GM12878 (cell line): ENCODE results near the gene GALT. TPM values are rescaled to one million over a fixed set of nuclear protein-coding genes. Genes with fewer than 3 reads are reported as not detected.

Source experiments
- ATAC-seq: fragments of 200-7000 bp; cut with Tn5 transposase; 3 replicates; pipeline ENCODE4 v1.9.1; 2020; ENCODE audit warnings: mild to moderate bottlenecking, moderate library complexity
- BruUV-seq: library from RNA; stranded (reverse); fragments of 400-500 nt; replicated peaks from 2 replicates; lab custom pipeline; 2021; lab: Mats Ljungman, UMichigan
- CTCF ChIA-PET: fragments of 300-600 bp; sonication (Branson Sonifier 250); formaldehyde crosslinking; extraction: SDS; loops from one replicate; lab custom pipeline; 2021; ENCODE audit warnings: inconsistent platforms; lab: Yijun Ruan, JAX
- POLR2A ChIA-PET: fragments of 350-600 bp; formaldehyde crosslinking; extraction: SDS; loops from one replicate; lab custom pipeline; 2021; ENCODE audit warnings: inconsistent platforms; lab: Charles Lee
- RAD21 ChIA-PET: fragments of 300-600 bp; sonication (Branson Sonifier 250); formaldehyde crosslinking; loops from one replicate; lab custom pipeline; 2023; ENCODE audit warnings: antibody characterized with exemption; ENCODE audit not compliant: unreplicated experiment; lab: Charles Lee
- SMC1A ChIA-PET: fragments of 300-600 bp; sonication (Branson Sonifier 250); formaldehyde crosslinking; loops from one replicate; lab custom pipeline; 2023; ENCODE audit not compliant: unreplicated experiment, uncharacterized antibody; lab: Charles Lee
- DNase-seq: peaks from one replicate; pipeline ENCODE4 v3.0.0-alpha.2; 2011; ENCODE audit warnings: low read depth, low spot score
- FAIRE-seq: peaks from 3 replicates; lab custom pipeline; 2011; peaks lifted over from hg19 to GRCh38; lab: Jason Lieb, UNC
- H2AFZ ChIP-seq: 2 replicates; pipeline ENCODE4 v1.6.0; 2011; ENCODE audit warnings: low read depth, low read length, control low read depth; ENCODE audit not compliant: control insufficient read depth
- H3K27ac ChIP-seq: 2 replicates; pipeline ENCODE4 v1.5.1; 2011; ENCODE audit warnings: control low read depth; ENCODE audit not compliant: control insufficient read depth, insufficient read depth
- H3K27me3 ChIP-seq, 2 experiments: replicated peaks in 1 of 2; 2 replicates each; pipeline versions ENCODE4 v1.6.0 to v1.6.1; 2011; ENCODE audit warnings: low read length in 1 of 2; ENCODE audit not compliant: control insufficient read depth in 2 of 2, insufficient read depth in 2 of 2
- H3K36me3 ChIP-seq, 2 experiments: 2 replicates each; pipeline ENCODE4 v1.5.1; 2011; ENCODE audit warnings: low read length in 1 of 2; ENCODE audit not compliant: control insufficient read depth in 2 of 2, insufficient read depth in 2 of 2
- H3K4me1 ChIP-seq: 2 replicates; pipeline ENCODE4 v1.6.1; 2011; ENCODE audit warnings: mild to moderate bottlenecking, low read length, moderate library complexity, mixed read lengths; ENCODE audit not compliant: control insufficient read depth, insufficient read depth
- H3K4me2 ChIP-seq: 2 replicates; pipeline ENCODE4 v1.6.0; 2011; ENCODE audit warnings: control low read depth; ENCODE audit not compliant: control insufficient read depth, insufficient read depth
- H3K4me3 ChIP-seq: fragments of 200-600 bp; sonication (generic); 2 replicates; pipeline ENCODE4 v1.5.1; 2016
- H3K79me2 ChIP-seq: 2 replicates; pipeline ENCODE4 v1.6.0; 2011; ENCODE audit warnings: low read length; ENCODE audit not compliant: control insufficient read depth, insufficient read depth
- H3K9ac ChIP-seq: 2 replicates; pipeline ENCODE4 v1.8.0; 2011; ENCODE audit warnings: low read length, control low read depth, mixed read lengths; ENCODE audit not compliant: control insufficient read depth, insufficient read depth
- H3K9me3 ChIP-seq: replicated peaks from 3 replicates; pipeline ENCODE4 v1.5.1; 2011; ENCODE audit warnings: mild to moderate bottlenecking, low read length; ENCODE audit not compliant: control insufficient read depth, insufficient read depth
- H4K20me1 ChIP-seq: 2 replicates; pipeline ENCODE4 v1.6.0; 2011; ENCODE audit not compliant: control insufficient read depth, insufficient read depth
- BCL3 ChIP-seq: IDR thresholded peaks from 2 replicates; pipeline ENCODE4 v1.6.1; 2011; ENCODE audit warnings: borderline replicate concordance, low read depth, mild to moderate bottlenecking, moderate library complexity, low read length; ENCODE audit not compliant: insufficient read depth, poor library complexity, severe bottlenecking
- CBX3 ChIP-seq: fragments of 200-600 bp; sonication (generic); IDR thresholded peaks from 2 replicates; pipeline ENCODE4 v1.6.1; 2016; ENCODE audit warnings: low read depth, borderline replicate concordance
- CBX5 ChIP-seq: sonication (generic); IDR thresholded peaks from 2 replicates; pipeline ENCODE4 v1.6.1; 2016; ENCODE audit warnings: low read depth, moderate library complexity, mild to moderate bottlenecking, inconsistent platforms
- CEBPZ ChIP-seq: fragments of 150-350 bp; IDR thresholded peaks from 2 replicates; pipeline ENCODE4 v1.6.1; 2016; ENCODE audit warnings: low read depth, low read length
- EGR1 ChIP-seq, 2 experiments: IDR thresholded peaks; 1 replicate in 1 of 2; 2 replicates in 1 of 2; pipeline ENCODE4 v1.6.1; 2011 to 2012; ENCODE audit warnings: low read depth in 2 of 2, low read length in 2 of 2, borderline replicate concordance in 1 of 2, mild to moderate bottlenecking in 1 of 2, moderate library complexity in 1 of 2
- EZH2 ChIP-seq: IDR thresholded peaks from 2 replicates; pipeline ENCODE4 v1.6.1; 2012; ENCODE audit warnings: low read depth, mild to moderate bottlenecking, control low read depth, inconsistent platforms, low read length, borderline replicate concordance; ENCODE audit not compliant: control insufficient read depth
- FOS ChIP-seq: IDR thresholded peaks from 3 replicates; pipeline ENCODE4 v1.6.1; 2011; ENCODE audit warnings: borderline replicate concordance; ENCODE audit not compliant: insufficient read length; ENCODE audit errors: extremely low read depth
- NBN ChIP-seq: fragments of 450-650 bp; IDR thresholded peaks from 2 replicates; pipeline ENCODE4 v1.6.1; 2016
- NR2C1 ChIP-seq: fragments of 450-650 bp; IDR thresholded peaks from 2 replicates; pipeline ENCODE4 v1.6.1; 2017; ENCODE audit warnings: antibody characterized with exemption, mild to moderate bottlenecking, moderate library complexity
- NR2F1 ChIP-seq: fragments of 450-650 bp; conservative IDR thresholded peaks from 2 replicates; pipeline ENCODE4 v1.6.1; 2017; ENCODE audit warnings: mild to moderate bottlenecking
- RCOR1 ChIP-seq: conservative IDR thresholded peaks from 2 replicates; pipeline ENCODE4 v1.6.1; 2012; ENCODE audit warnings: low read depth, low read length, improper control_type of control experiment
- SIX5 ChIP-seq: IDR thresholded peaks from 2 replicates; pipeline ENCODE4 v1.6.1; 2011; ENCODE audit warnings: mild to moderate bottlenecking, low read depth, low read length, moderate library complexity; ENCODE audit not compliant: severe bottlenecking
- SREBF1 ChIP-seq: IDR thresholded peaks from 2 replicates; pipeline ENCODE4 v1.6.1; 2012; ENCODE audit warnings: mild to moderate bottlenecking, low read length
- STAT3 ChIP-seq: IDR thresholded peaks from 2 replicates; pipeline ENCODE4 v1.6.1; 2011; ENCODE audit warnings: low read depth, low read length, improper control_type of control experiment
- SUZ12 ChIP-seq: fragments of 200-600 bp; sonication (generic); IDR thresholded peaks from one replicate; pipeline ENCODE4 v1.6.1; 2018; ENCODE audit warnings: antibody characterized with exemption, mild to moderate bottlenecking; ENCODE audit not compliant: unreplicated experiment
- whole genome bisulfite sequencing: methylation state at CpG from one replicate; pipeline ENCODE4 v1.1.6; 2016; ENCODE audit warnings: low lambda C conversion rate; ENCODE audit not compliant: insufficient replicate concordance, insufficient coverage; ENCODE audit errors: missing lambda C conversion rate; 5-methylcytosine and 5-hydroxymethylcytosine counted together
- in situ Hi-C: fragments of 300-500 bp; cut with MboI; formaldehyde crosslinking; loops from 9 replicates; pipeline ENCODE4 v1.14.3; 2018; ENCODE audit warnings: mixed read lengths
- intact Hi-C: fragments of 100-400 bp; cut with micrococcal nuclease; formaldehyde crosslinking; loops from one replicate; pipeline ENCODE4 v1.14.2; 2022; ENCODE audit not compliant: unreplicated experiment
- polyA plus RNA-seq, 11 experiments: library from polyadenylated mRNA; depleted of rRNA in 4 of 11; unstranded in 6 of 11; stranded (reverse) in 5 of 11; fragments of >200 nt; fragmentation: Nextera tagmentation in 4 of 11; fragmentation: Illumina TruSeq in 1 of 11; extraction: Ambion mirVana in 4 of 11; extraction: Trizol in 1 of 11; gene quantifications; 1 replicate in 1 of 11; 2 replicates in 10 of 11; pipeline versions ENCODE4 v1.2.1 to v1.2.3, GENCODE V29; 2011 to 2016; ENCODE audit warnings: inconsistent platforms in 2 of 11, missing spikeins in 2 of 11, low read depth in 1 of 11
- total RNA-seq, 4 experiments: library from RNA; depleted of rRNA in 3 of 4; stranded (reverse); fragments of >200 nt in 3 of 4; fragmentation: Illumina TruSeq in 1 of 4; extraction: Trizol in 1 of 4; gene quantifications; 2 replicates each; pipeline versions ENCODE4 v1.2.1 to v1.2.3, GENCODE V29; 2013 to 2021
- TF ChIP-seq, protein P1 (sequence below): IDR thresholded peaks from 2 replicates; pipeline ENCODE4 v1.6.1; 2011; ENCODE audit warnings: low read depth, low read length, improper control_type of control experiment, borderline replicate concordance

The GALT gene
- total and polyA plus RNA-seq, 10 of the 15 experiments (the other 5 are each of a cell fraction or from before 2014, with no cell fraction given): 9.3 to 34.1 (median 26.9) TPM

GRCh38 chr9:34647084-34647403, 569 bp downstream of the GALT start:
- FAIRE-seq: no peak
- in situ Hi-C loops: no loop called here
- H3K79me2 ChIP-seq: peaks cover 17% of the 10 kb centered on the region
- H3K27me3 ChIP-seq: no peaks in the 10 kb centered on the region
- peak overlapping the region; percentile 99 for H3K4me2 ChIP-seq
- ChIA-PET SMC1A (interaction anchor here (0.8 to 1.7 kb wide), 6 partner anchors 9 to 18 kb away, joined by 3 to 11 read pairs (median 3); partner anchors contain the start of gene SIGMAR1), POLR2A (interaction anchor here (0.5 to 3.4 kb wide), 3 partner anchors 9 to 405 kb away, joined by 4 to 25 read pairs (median 6); partner anchors contain the start of genes DCTN3 and SIGMAR1), CTCF (interaction anchor here (0.6 to 5.9 kb wide), 9 partner anchors 11 to 435 kb away, joined by 3 to 103 read pairs (median 7); partner anchors contain the start of gene SIGMAR1), RAD21 (interaction anchor here (0.5 to 3.0 kb wide), 3 partner anchors 9 to 38 kb away, joined by 3 to 14 read pairs (median 5); partner anchors contain the start of gene SIGMAR1)
- 0% methylated on average over 8 of the region's 8 CpGs for WGBS
- BruUV-seq: no TSS peak
- H3K36me3 ChIP-seq: peaks cover 2 to 13% of the 10 kb centered on the region in 2 experiments; a peak in 3 of 4 replicates
- intact Hi-C loops: no loop called here
- H3K9me3 ChIP-seq: no peaks in the 10 kb centered on the region
- no peak for ATAC-seq
- H3K4me1 ChIP-seq: peaks cover 14% of the 10 kb centered on the region
- peak overlapping the region; percentile 92 for H3K9ac ChIP-seq
- H3K4me3 ChIP-seq: peak overlapping the region; percentile 74
- DNase-seq: no peak
- peak overlapping the region; percentile 78 for H3K27ac ChIP-seq
- H4K20me1 ChIP-seq: no peaks in the 10 kb centered on the region; the same call in 1 of the 2 replicates
- peak overlapping the region; percentile 99 for H2AFZ ChIP-seq
- TF ChIP-seq STAT3 (no peak), SREBF1 (no peak), NR2C1 (no peak), NR2F1 (no peak), SIX5 (no peak), CBX3 (no peak), CBX5 (no peak), EGR1 (IDR thresholded peaks at IDR 0.05; ENCODE audit: borderline replicate concordance in 1 of 2, low read depth in 2 of 2, low read length in 2 of 2) (no peak), SUZ12 (no peak), NBN (no peak), BCL3 (no peak), RCOR1 (no peak), FOS (no peak), CEBPZ (no peak), EZH2 (no peak)
- TF ChIP-seq, protein P1, sequence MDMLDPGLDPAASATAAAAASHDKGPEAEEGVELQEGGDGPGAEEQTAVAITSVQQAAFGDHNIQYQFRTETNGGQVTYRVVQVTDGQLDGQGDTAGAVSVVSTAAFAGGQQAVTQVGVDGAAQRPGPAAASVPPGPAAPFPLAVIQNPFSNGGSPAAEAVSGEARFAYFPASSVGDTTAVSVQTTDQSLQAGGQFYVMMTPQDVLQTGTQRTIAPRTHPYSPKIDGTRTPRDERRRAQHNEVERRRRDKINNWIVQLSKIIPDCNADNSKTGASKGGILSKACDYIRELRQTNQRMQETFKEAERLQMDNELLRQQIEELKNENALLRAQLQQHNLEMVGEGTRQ: no peak
